ENCODE results near the gene IZUMO4. TPM values are rescaled to one million over a fixed set of nuclear protein-coding genes. Genes with fewer than 3 reads are reported as not detected.

Gene IZUMO4
- 1 to 10 TPM; 1.6 to 4.5 (median 3.2) TPM for total RNA-seq

GRCh38 chr19:2096480-2097202 lies at the start of gene IZUMO4:
Gene IZUMO4 (plus strand): TSS chr19:2096915. CDS start chr19:2096946, 31 bp downstream.
- Histone ChIP-seq H3K4me3 (peak within 1 kb of the TSS; percentile 48 to 77 (median 75)), H3K4me1 (replicated peaks in 1 of 2) (peaks cover 8 to 10% of the 10 kb centered on the region in 2 donors), H3K27ac (peak within 1 kb of the TSS; percentile 87 to 92)
- 0% methylated on average over 7 of the region's 70 CpGs; no CpG with 5 or more reads in 9 of the 10 experiments for WGBS, 10 experiments
- peak; percentile 78 to 89 (median 84) for ATAC-seq (replicated peaks in 6 of 8)
- in situ Hi-C loops (cut with MboI; ENCODE audit: low pct_unique_long_range_greater_than_20kb in 2 of 9, low sequenced_read_pairs in 9 of 9, unreplicated experiment in 9 of 9), result no loop called here

GRCh38 chr19:2047076-2047448 lies 49.7 kb upstream of the IZUMO4 start:
- ATAC-seq (replicated peaks in 6 of 8), result no peak
- H3K4me1 ChIP-seq (replicated peaks in 1 of 2), result peaks cover 23 to 34% of the 10 kb centered on the region in 2 donors
- in situ Hi-C loops (cut with MboI; ENCODE audit: low pct_unique_long_range_greater_than_20kb in 2 of 9, low sequenced_read_pairs in 9 of 9, unreplicated experiment in 9 of 9), result no loop called here
- WGBS, 10 experiments, result 75% methylated on average over 4 of the region's 6 CpGs; no CpG with 5 or more reads in 9 of the 10 experiments
- no peak overlapping the region for H3K27ac ChIP-seq
- H3K4me3 ChIP-seq, result no peak overlapping the region

GRCh38 chr19:2047449-2048103 lies 49.1 kb upstream of the IZUMO4 start:
- in situ Hi-C loops (cut with MboI; ENCODE audit: low pct_unique_long_range_greater_than_20kb in 2 of 9, low sequenced_read_pairs in 9 of 9, unreplicated experiment in 9 of 9), result no loop called here
- no CpG with 5 or more reads among the region's 22 CpGs for WGBS, 10 experiments
- Histone ChIP-seq H3K27ac (no peak overlapping the region), H3K4me1 (replicated peaks in 1 of 2) (peaks cover 19 to 33% of the 10 kb centered on the region in 2 donors), H3K4me3 (no peak overlapping the region)
- no peak for ATAC-seq (replicated peaks in 6 of 8)

- Histone ChIP-seq H3K4me1 (replicated peaks in 1 of 2) (peaks cover 13 to 26% of the 10 kb centered on the region in 2 donors), H3K4me3 (peak overlapping the region in 1 of 5 donors; percentile 80), H3K27ac (no peak overlapping the region)
- no peak for ATAC-seq (replicated peaks in 6 of 8)
- in situ Hi-C loops (cut with MboI; ENCODE audit: low pct_unique_long_range_greater_than_20kb in 2 of 9, low sequenced_read_pairs in 9 of 9, unreplicated experiment in 9 of 9), result no loop called here
- WGBS, 10 experiments, result 93% methylated on average over 5 of the region's 17 CpGs; no CpG with 5 or more reads in 9 of the 10 experiments
Observed at GRCh38 chr19:2048104-2048958, 48.4 kb upstream of the IZUMO4 start.

GRCh38 chr19:2048959-2049740 lies 47.6 kb upstream of the IZUMO4 start:
- H3K27ac ChIP-seq, result no peak overlapping the region
- in situ Hi-C loops (cut with MboI; ENCODE audit: low pct_unique_long_range_greater_than_20kb in 2 of 9, low sequenced_read_pairs in 9 of 9, unreplicated experiment in 9 of 9), result no loop called here
- peaks cover 13 to 26% of the 10 kb centered on the region in 2 donors for H3K4me1 ChIP-seq (replicated peaks in 1 of 2)
- ATAC-seq (replicated peaks in 6 of 8), result peak in 3 of 8 experiments; percentile 0 to 5 (median 0)
- peak overlapping the region; percentile 65 to 93 (median 77) for H3K4me3 ChIP-seq
- 31 to 100% (median 80%) methylated on average over 1 to 3 of the region's 27 CpGs; no CpG with 5 or more reads in 7 of the 10 experiments for WGBS, 10 experiments

GRCh38 chr19:2049741-2050348 lies 46.9 kb upstream of the IZUMO4 start:
- ATAC-seq (replicated peaks in 6 of 8), result peak; percentile 38 to 62 (median 55)
- Histone ChIP-seq H3K4me3 (peak overlapping the region; percentile 65 to 93 (median 77)), H3K27ac (peak overlapping the region; percentile 51 to 72), H3K4me1 (replicated peaks in 1 of 2) (peaks cover 13 to 26% of the 10 kb centered on the region in 2 donors)
- in situ Hi-C loops (cut with MboI; ENCODE audit: low pct_unique_long_range_greater_than_20kb in 2 of 9, low sequenced_read_pairs in 9 of 9, unreplicated experiment in 9 of 9), result no loop called here
- WGBS, 10 experiments, result 0% methylated on average over 2 of the region's 16 CpGs; no CpG with 5 or more reads in 9 of the 10 experiments

GRCh38 chr19:2050349-2050990 lies 46.2 kb upstream of the IZUMO4 start:
- no CpG with 5 or more reads among the region's 49 CpGs for WGBS, 10 experiments
- ATAC-seq (replicated peaks in 6 of 8), result peak in 4 of 8 experiments; percentile 1 to 8 (median 4)
- Histone ChIP-seq H3K4me3 (peak overlapping the region; percentile 65 to 93 (median 77)), H3K4me1 (replicated peaks in 1 of 2) (peaks cover 15 to 28% of the 10 kb centered on the region in 2 donors), H3K27ac (peak overlapping the region; percentile 51 to 72)
- in situ Hi-C loops (cut with MboI; ENCODE audit: low pct_unique_long_range_greater_than_20kb in 2 of 9, low sequenced_read_pairs in 9 of 9, unreplicated experiment in 9 of 9), result no loop called here

- ATAC-seq (replicated peaks in 6 of 8), result peak; percentile 62 to 84 (median 79)
- in situ Hi-C loops (cut with MboI; ENCODE audit: low pct_unique_long_range_greater_than_20kb in 2 of 9, low sequenced_read_pairs in 9 of 9, unreplicated experiment in 9 of 9), result no loop called here
- H3K4me1 ChIP-seq (replicated peaks in 1 of 2), result peaks cover 22 to 35% of the 10 kb centered on the region in 2 donors
- H3K27ac ChIP-seq, result peak within 1 kb of the TSS; percentile 56 to 88
- 0 to 80% (median 13%) methylated on average over 1 to 29 of the region's 93 CpGs; no CpG with 5 or more reads in 4 of the 10 experiments for WGBS, 10 experiments
- peak within 1 kb of the TSS; percentile 65 to 93 (median 77) for H3K4me3 ChIP-seq
Observed at GRCh38 chr19:2050991-2051772, 45.5 kb upstream of the IZUMO4 start, which contains the start of gene MKNK2. Gene MKNK2 (minus strand): TSS chr19:2051244. CDS start chr19:2050851, 393 bp downstream.

- Histone ChIP-seq H3K4me3 (peak overlapping the region in 2 of 5 donors; percentile 77 to 80), H3K4me1 (replicated peaks in 1 of 2) (peaks cover 23 to 40% of the 10 kb centered on the region in 2 donors), H3K27ac (peak overlapping the region; percentile 56 to 88)
- WGBS, 10 experiments, result 30 to 100% (median 88%) methylated on average over 2 to 7 of the region's 18 CpGs; no CpG with 5 or more reads in 3 of the 10 experiments
- no peak for ATAC-seq (replicated peaks in 6 of 8)
- in situ Hi-C loops (cut with MboI; ENCODE audit: low pct_unique_long_range_greater_than_20kb in 2 of 9, low sequenced_read_pairs in 9 of 9, unreplicated experiment in 9 of 9), result no loop called here
Observed at GRCh38 chr19:2051773-2052704, 44.7 kb upstream of the IZUMO4 start.
